ENCODE measurements around the gene RAVER1.

- TF ChIP-seq EZH2 (IDR thresholded peaks at IDR 0.05; ENCODE audit: insufficient read depth, poor library complexity, severe bottlenecking) (no peak), EZH2phosphoT487 (IDR thresholded peaks at IDR 0.05; ENCODE audit: insufficient read depth, low read depth) (no peak)
Observed at GRCh38 chr19:10321417-10321797, 11.9 kb downstream of the RAVER1 start.
